Loucy (cell line): ENCODE measurements around the gene NOC2L.
"Not testable (repeated sequence)": the region's sequence is repeated elsewhere in the genome, so short reads cannot be mapped to it uniquely, and the experiment has no call there.

Experiments
- H2AFZ ChIP-seq: fragments of 200-600 bp; sonication (generic); 2 replicates; pipeline ENCODE4 v1.6.0; 2016; ENCODE audit warnings: antibody characterized with exemption, mild to moderate bottlenecking, low read length, moderate library complexity
- H3F3A ChIP-seq: fragments of 200-600 bp; 2 replicates; pipeline ENCODE4 v1.6.0; 2016; ENCODE audit warnings: antibody characterized with exemption, low read depth, mild to moderate bottlenecking
- H3K27me3 ChIP-seq: fragments of 200-600 bp; sonication (generic); 2 replicates; pipeline ENCODE4 v1.6.1; 2014; ENCODE audit warnings: low read length, mild to moderate bottlenecking; ENCODE audit not compliant: insufficient read depth, poor library complexity, severe bottlenecking
- H3K36me3 ChIP-seq: fragments of 200-600 bp; sonication (generic); 2 replicates; pipeline ENCODE4 v1.6.1; 2016; ENCODE audit warnings: low read length; ENCODE audit not compliant: insufficient read depth
- H3K4me1 ChIP-seq: fragments of 200-600 bp; sonication (generic); 2 replicates; pipeline ENCODE4 v1.5.1; 2014; ENCODE audit warnings: low read length, mild to moderate bottlenecking; ENCODE audit not compliant: insufficient read depth, poor library complexity, severe bottlenecking
- H3K4me2 ChIP-seq: fragments of 200-600 bp; sonication (generic); 2 replicates; pipeline ENCODE4 v1.6.0; 2014; ENCODE audit warnings: antibody characterized with exemption, low read length, low read depth, mild to moderate bottlenecking; ENCODE audit not compliant: poor library complexity, severe bottlenecking
- H3K4me3 ChIP-seq: fragments of 200-600 bp; sonication (generic); 2 replicates; pipeline ENCODE4 v1.5.1; 2014; ENCODE audit warnings: low read length, mild to moderate bottlenecking, mixed read lengths; ENCODE audit not compliant: poor library complexity, severe bottlenecking
- H3K79me2 ChIP-seq: fragments of 200-600 bp; sonication (generic); 2 replicates; pipeline ENCODE4 v1.6.1; 2014; ENCODE audit warnings: low read length; ENCODE audit not compliant: insufficient read depth
- H3K9ac ChIP-seq: fragments of 200-600 bp; sonication (generic); 2 replicates; pipeline ENCODE4 v1.6.0; 2014; ENCODE audit warnings: mild to moderate bottlenecking, low read depth, low read length, moderate library complexity; ENCODE audit not compliant: poor library complexity, severe bottlenecking
- H3K9me2 ChIP-seq: fragments of 200-600 bp; sonication (generic); replicated peaks from 2 replicates; pipeline ENCODE4 v1.6.1; 2016; ENCODE audit warnings: low read depth, low read length, mixed read lengths
- H3K9me3 ChIP-seq: fragments of 200-600 bp; sonication (generic); 2 replicates; pipeline ENCODE4 v1.6.1; 2014; ENCODE audit warnings: mild to moderate bottlenecking, antibody characterized with exemption, low read length, low read depth; ENCODE audit not compliant: insufficient read depth
- H4K20me1 ChIP-seq: fragments of 200-600 bp; sonication (generic); 2 replicates; pipeline ENCODE4 v1.6.0; 2014; ENCODE audit warnings: antibody characterized with exemption, low read length, mild to moderate bottlenecking; ENCODE audit not compliant: insufficient read depth, poor library complexity, severe bottlenecking
- EZH2phosphoT487 ChIP-seq: fragments of 200-600 bp; IDR thresholded peaks from 2 replicates; pipeline ENCODE4 v1.6.1; 2018; ENCODE audit warnings: antibody characterized with exemption, mild to moderate bottlenecking, moderate library complexity, borderline replicate concordance
- TF ChIP-seq, protein P1 (sequence below): fragments of 200-600 bp; sonication (generic); conservative IDR thresholded peaks from 2 replicates; pipeline ENCODE4 v1.5.1; 2014; ENCODE audit warnings: mild to moderate bottlenecking, antibody characterized with exemption, low read length

The NOC2L gene

DNA sequence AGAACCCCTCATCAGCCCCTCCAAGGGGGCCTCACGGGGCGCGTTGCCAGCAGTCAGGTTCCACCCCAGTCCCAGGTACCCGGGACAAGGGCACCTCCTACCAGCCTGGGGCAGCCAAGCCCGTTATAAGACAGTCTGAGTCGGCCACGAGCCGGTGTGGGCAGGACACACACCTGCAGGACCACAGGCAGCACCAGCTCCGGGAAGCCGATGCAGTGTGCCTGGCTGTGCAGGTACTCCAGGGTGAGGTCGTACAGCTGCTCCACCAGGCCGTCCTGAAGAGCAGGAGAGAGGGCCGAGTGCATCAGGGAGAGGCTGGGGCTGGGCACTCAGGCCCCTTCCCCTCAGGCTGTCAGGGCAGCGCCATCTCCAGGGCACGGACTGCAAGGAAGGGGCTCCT lies 11.1 kb downstream of the NOC2L start:
- TF ChIP-seq EZH2phosphoT487, result no peak
- TF ChIP-seq, protein P1, sequence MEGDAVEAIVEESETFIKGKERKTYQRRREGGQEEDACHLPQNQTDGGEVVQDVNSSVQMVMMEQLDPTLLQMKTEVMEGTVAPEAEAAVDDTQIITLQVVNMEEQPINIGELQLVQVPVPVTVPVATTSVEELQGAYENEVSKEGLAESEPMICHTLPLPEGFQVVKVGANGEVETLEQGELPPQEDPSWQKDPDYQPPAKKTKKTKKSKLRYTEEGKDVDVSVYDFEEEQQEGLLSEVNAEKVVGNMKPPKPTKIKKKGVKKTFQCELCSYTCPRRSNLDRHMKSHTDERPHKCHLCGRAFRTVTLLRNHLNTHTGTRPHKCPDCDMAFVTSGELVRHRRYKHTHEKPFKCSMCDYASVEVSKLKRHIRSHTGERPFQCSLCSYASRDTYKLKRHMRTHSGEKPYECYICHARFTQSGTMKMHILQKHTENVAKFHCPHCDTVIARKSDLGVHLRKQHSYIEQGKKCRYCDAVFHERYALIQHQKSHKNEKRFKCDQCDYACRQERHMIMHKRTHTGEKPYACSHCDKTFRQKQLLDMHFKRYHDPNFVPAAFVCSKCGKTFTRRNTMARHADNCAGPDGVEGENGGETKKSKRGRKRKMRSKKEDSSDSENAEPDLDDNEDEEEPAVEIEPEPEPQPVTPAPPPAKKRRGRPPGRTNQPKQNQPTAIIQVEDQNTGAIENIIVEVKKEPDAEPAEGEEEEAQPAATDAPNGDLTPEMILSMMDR, result no peak
- H3K9me2 ChIP-seq, result no peaks in the 10 kb centered on the region
- no peak overlapping the region for H2AFZ ChIP-seq
- H4K20me1 ChIP-seq, result no peaks in the 10 kb centered on the region
- H3K4me3 ChIP-seq, result no peak overlapping the region
- no peaks in the 10 kb centered on the region for H3K27me3 ChIP-seq
- H3F3A ChIP-seq, result no peaks in the 10 kb centered on the region
- H3K36me3 ChIP-seq, result peaks cover 26% of the 10 kb centered on the region; the same call in 1 of the 2 replicates
- no peaks in the 10 kb centered on the region for H3K4me1 ChIP-seq
- no peaks in the 10 kb centered on the region for H3K79me2 ChIP-seq
- H3K9me3 ChIP-seq, result no peaks in the 10 kb centered on the region
- no peak overlapping the region for H3K9ac ChIP-seq
- no peak overlapping the region for H3K4me2 ChIP-seq

DNA sequence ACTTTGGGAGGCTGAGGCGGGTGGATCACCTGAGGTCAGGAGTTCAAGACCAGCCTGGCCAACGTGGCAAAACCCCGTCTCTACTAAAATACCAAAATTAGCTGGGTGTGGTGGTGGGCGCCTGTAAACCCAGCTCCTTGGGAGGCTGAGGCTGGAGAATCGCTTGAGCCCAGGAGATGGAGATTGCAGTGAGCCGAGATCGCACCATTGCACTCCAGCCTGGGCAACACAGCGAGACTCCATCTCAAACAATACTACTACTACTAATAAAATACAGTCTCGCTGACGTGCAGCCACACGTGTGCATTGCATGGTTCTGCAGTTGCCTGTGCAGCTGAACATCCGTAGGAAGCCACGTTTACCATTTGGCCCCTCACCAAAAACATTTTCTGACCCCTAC lies 12.2 kb downstream of the NOC2L start:
- not testable (repeated sequence) for H2AFZ ChIP-seq, H3K4me1 ChIP-seq, H3K4me3 ChIP-seq, H3K9me2 ChIP-seq, H3K4me2 ChIP-seq, H3K27me3 ChIP-seq, H4K20me1 ChIP-seq, H3K9ac ChIP-seq, H3K9me3 ChIP-seq, H3F3A ChIP-seq, H3K79me2 ChIP-seq
- H3K36me3 ChIP-seq, result peaks cover 18% of the 10 kb centered on the region; the same call in 1 of the 2 replicates

DNA sequence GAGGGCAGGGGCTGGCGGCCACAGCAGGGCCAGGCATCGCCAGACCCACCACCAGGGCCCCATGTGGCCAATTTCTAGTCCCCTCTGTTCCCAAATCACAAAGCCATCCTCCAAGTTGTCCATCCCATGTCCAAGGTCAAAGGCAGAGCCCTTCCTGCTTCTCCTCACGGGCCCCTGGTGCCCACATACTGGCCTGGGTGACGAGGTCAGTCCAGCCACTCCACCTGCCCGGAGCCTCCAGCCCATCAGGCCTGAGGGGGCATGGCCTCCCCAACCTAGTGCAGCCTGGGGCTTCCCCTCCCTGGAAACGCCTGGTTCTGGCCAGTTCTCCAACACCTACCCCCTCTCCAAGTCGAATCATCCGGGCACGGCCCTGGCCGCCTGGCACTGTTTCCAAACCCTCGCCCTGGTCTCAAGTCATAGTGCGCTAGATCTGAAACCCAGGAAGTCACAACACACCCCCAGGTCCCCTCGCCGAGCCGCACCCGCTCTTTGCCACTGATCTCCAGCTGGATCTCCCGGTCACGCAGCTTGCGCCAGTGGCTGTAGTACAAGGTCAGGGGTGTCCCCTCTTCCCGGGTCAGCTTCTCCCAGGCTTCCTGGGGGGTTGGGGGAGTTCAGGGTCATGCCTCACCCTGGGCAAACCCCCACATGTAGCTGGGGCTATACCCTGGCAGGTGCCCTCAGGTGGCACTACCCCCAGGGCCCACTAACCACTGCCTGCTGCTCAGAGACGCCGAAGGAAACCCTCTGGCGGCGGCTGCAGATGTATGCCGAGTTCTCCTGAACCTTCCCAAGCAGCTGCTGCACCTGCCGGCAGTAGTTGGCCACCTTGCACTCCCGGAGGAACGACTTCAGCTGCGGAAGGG lies 13.1 kb downstream of the NOC2L start:
- H3K36me3 ChIP-seq, result peaks cover 13% of the 10 kb centered on the region; the same call in 1 of the 2 replicates
- H3K27me3 ChIP-seq, result peaks cover 8% of the 10 kb centered on the region

More for the DNA sequence above, 13.1 kb downstream of the NOC2L start:
- Histone ChIP-seq H3K9me3 (no peaks in the 10 kb centered on the region), H3K4me2 (no peak overlapping the region), H4K20me1 (no peaks in the 10 kb centered on the region), H3K4me1 (peaks cover 6% of the 10 kb centered on the region), H3K9ac (no peak overlapping the region), H3K79me2 (no peaks in the 10 kb centered on the region), H2AFZ (no peak overlapping the region), H3K9me2 (no peaks in the 10 kb centered on the region), H3F3A (no peaks in the 10 kb centered on the region), H3K4me3 (no peak overlapping the region)
- TF ChIP-seq, protein P1, result no peak
- TF ChIP-seq EZH2phosphoT487, result no peak
